DND-41 (cell line): ENCODE data around the gene MINDY4.

ENCODE experiments used
- CTCF ChIP-seq: IDR thresholded peaks from 2 replicates; pipeline ENCODE4 v1.5.1; 2012; ENCODE audit warnings: borderline replicate concordance, low read length, moderate library complexity, mild to moderate bottlenecking; ENCODE audit not compliant: poor library complexity, severe bottlenecking; ENCODE audit errors: extremely low read depth
- EZH2 ChIP-seq: IDR thresholded peaks from 3 replicates; pipeline ENCODE4 v1.6.1; 2012; ENCODE audit warnings: borderline replicate concordance, low read depth, mild to moderate bottlenecking, moderate library complexity, low read length, inconsistent platforms; ENCODE audit not compliant: severe bottlenecking

DNA sequence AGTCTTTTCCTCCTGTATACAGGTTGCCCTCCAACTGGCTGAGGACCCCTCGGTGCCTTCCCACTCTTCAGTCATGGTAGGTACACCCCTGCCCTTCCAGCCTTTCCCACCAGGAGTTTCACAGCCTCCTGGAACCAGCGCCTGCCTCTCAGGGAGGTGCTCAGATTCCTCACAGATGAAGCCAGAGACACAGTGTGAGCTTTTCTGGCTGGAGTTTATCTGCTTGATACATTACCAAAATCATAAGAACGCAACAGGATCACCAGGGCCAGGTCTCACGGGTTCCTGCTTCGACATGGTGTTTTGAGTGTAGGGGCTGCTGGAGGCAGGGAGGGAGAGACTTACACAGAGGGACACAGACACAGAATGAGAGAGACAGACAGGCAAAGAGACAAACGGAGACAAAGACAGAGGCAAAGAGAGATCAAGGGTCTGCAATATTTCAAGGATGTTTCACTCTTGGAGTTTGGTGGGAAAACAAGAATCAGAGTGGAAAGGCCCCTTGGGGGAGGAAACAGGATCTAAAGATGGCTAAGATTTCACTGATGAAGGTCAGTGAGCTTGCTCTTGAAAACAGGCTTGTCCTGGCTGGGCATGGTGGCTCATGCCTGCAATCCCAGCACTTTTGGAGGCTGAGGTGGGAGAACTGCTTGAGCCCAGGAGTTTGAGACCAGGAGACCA lies 25.8 kb upstream of the MINDY4 start:
- no peak for TF ChIP-seq CTCF
- TF ChIP-seq EZH2: no peak
